Thoracic aorta (tissue), 2 donors: ENCODE results near the gene CXCL8. TPM values are rescaled to one million over a fixed set of nuclear protein-coding genes. Genes with fewer than 3 reads are reported as not detected.

Source experiments
- ATAC-seq: fragments of 150-250 bp; one replicate; pipeline ENCODE4 v1.8.0; 2017; ENCODE audit warnings: low read depth; ENCODE audit not compliant: insufficient number of reproducible peaks, low FRiP score
- DNase-seq: peaks from one replicate; pipeline ENCODE4 v3.0.0-alpha.2; 2020; ENCODE audit warnings: low spot score
- H3K27ac ChIP-seq, 2 donors: fragments of 200-600 bp; sonication (generic); 1 replicate in 1 of 2; 2 replicates in 1 of 2; pipeline ENCODE4 v1.5.1; 2016; ENCODE audit warnings: mild to moderate bottlenecking in 2 of 2, moderate library complexity in 2 of 2
- H3K27me3 ChIP-seq: fragments of 200-600 bp; sonication (generic); replicated peaks from 2 replicates; pipeline ENCODE4 v1.6.0; 2016; ENCODE audit warnings: mild to moderate bottlenecking; ENCODE audit not compliant: insufficient read depth
- H3K36me3 ChIP-seq: fragments of 200-600 bp; sonication (generic); one replicate; pipeline ENCODE4 v1.5.1; 2016
- H3K4me1 ChIP-seq, 2 donors: fragments of 200-600 bp; sonication (generic); 1 replicate in 1 of 2; 2 replicates in 1 of 2; pipeline versions ENCODE4 v1.5.1 to v1.6.0; 2016; ENCODE audit warnings: low read depth in 2 of 2, mild to moderate bottlenecking in 1 of 2; ENCODE audit not compliant: control insufficient read depth in 1 of 2
- H3K4me3 ChIP-seq: fragments of 200-600 bp; sonication (generic); 2 replicates; pipeline ENCODE4 v1.5.1; 2016; ENCODE audit warnings: mild to moderate bottlenecking
- H3K9me3 ChIP-seq: fragments of 200-600 bp; sonication (generic); 2 replicates; pipeline ENCODE4 v1.5.1; 2016
- total RNA-seq, 2 donors: library from RNA; depleted of rRNA; stranded (reverse); fragments of >200 nt; gene quantifications; one replicate each; pipeline versions ENCODE4 v1.1.0 to v1.2.3, GENCODE V29; 2016
- TF ChIP-seq, protein P1 (sequence below): fragments of 200-600 bp; sonication (generic); IDR thresholded peaks from one replicate; pipeline ENCODE4 v1.5.1; 2019; ENCODE audit warnings: antibody characterized with exemption

Gene CXCL8
- total RNA-seq, 2 donors from 2014 or later = 5.4 to 6.9 TPM

DNA sequence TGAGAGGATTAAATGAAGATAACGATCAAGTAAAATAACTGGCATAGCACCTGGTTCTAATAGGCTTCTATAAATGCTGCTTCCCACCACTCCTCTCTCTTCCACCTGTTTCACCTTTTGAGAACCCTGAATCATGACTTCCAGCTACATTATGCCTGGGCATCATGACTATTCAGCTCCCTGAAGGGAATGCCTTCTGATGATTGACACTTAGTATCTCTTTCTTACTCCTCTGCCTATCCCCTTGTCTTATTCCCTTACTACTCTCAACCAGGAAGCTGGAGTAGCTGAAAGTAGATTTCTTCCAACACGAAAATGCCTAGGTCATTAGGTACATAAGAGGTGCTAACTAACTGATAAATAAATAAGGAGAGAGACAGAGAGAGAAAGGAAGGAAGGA is 24.7 kb upstream of the CXCL8 start:
- Histone ChIP-seq H3K27me3 (no peaks in the 10 kb centered on the region), H3K4me1 (no peaks in the 10 kb centered on the region), H3K4me3 (no peak overlapping the region), H3K9me3 (no peaks in the 10 kb centered on the region), H3K36me3 (no peaks in the 10 kb centered on the region), H3K27ac (no peak overlapping the region)
- TF ChIP-seq, protein P1, sequence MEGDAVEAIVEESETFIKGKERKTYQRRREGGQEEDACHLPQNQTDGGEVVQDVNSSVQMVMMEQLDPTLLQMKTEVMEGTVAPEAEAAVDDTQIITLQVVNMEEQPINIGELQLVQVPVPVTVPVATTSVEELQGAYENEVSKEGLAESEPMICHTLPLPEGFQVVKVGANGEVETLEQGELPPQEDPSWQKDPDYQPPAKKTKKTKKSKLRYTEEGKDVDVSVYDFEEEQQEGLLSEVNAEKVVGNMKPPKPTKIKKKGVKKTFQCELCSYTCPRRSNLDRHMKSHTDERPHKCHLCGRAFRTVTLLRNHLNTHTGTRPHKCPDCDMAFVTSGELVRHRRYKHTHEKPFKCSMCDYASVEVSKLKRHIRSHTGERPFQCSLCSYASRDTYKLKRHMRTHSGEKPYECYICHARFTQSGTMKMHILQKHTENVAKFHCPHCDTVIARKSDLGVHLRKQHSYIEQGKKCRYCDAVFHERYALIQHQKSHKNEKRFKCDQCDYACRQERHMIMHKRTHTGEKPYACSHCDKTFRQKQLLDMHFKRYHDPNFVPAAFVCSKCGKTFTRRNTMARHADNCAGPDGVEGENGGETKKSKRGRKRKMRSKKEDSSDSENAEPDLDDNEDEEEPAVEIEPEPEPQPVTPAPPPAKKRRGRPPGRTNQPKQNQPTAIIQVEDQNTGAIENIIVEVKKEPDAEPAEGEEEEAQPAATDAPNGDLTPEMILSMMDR = no peak
- ATAC-seq = no peak
- no peak for DNase-seq

DNA sequence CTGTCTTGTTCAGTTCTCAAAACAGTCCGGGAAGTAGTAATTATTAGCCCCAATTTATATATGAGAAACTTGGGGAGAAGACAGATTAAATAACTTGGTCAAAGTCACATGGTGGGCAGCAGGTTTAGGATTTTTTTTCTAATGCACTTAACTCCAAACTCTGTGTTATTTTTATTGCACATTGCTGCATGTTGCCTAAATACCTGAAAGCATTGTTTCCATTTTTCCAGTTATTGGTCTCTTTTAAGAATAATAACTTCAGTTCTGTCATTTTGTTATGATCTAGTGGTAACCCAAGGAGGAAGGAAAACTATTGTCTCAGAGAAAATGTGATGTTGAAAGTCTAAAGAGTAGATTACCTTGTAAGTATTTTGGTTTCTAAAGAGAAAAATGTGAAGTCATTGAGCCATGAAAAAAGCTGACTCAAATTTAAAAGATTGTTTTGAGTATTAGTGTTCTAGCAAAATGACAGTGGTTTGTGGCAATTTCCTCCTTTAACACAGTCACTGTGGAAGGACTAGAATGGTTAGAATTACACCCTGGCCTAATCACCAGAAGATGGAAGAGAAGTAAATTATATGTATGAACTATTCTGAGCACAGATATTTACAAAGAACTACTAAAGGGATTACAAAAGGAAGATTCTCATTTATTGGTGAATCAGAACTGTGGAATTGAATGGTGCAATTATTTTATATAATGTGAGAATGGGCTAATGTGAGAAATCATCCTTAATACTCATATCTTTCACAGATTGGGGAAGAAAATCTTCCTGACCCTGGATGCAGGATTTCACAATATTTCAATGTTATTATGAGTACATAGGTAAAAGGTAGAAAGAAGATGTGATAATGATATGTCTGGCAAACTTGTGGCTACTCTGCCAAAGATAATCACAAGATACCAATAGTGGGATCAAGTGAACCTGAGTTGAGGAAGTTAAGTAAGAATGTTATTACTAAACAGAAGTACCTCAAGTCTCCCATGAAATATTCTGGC is 21.7 kb upstream of the CXCL8 start:
- no peaks in the 10 kb centered on the region for H3K9me3 ChIP-seq
- H3K4me3 ChIP-seq = no peak overlapping the region
- DNase-seq = no peak
- H3K27me3 ChIP-seq = no peaks in the 10 kb centered on the region
- H3K4me1 ChIP-seq = no peaks in the 10 kb centered on the region
- TF ChIP-seq, protein P1 = no peak
- ATAC-seq = no peak
- no peak overlapping the region for H3K27ac ChIP-seq
- no peaks in the 10 kb centered on the region for H3K36me3 ChIP-seq

DNA sequence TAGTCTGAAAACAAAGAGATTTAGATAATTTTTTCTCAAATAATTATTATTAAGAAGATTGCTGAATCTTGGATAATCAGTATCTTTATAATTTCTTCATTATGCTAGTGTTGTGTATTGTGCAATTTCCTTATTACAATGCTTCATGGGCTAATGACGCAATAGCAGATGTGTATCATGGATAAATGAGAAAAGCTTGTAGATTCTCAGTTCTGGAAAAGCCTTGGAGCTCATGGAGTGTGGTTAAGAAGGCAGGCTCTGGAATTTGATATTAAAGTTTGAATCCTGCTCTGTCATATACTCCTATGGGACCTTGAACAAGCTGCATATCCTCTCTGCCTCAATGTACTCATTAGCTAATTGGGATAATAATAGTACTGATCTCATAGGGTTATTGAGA is 18.9 kb upstream of the CXCL8 start:
- Histone ChIP-seq H3K9me3 (no peaks in the 10 kb centered on the region), H3K4me1 (peaks cover 0 to 5% of the 10 kb centered on the region in 2 donors), H3K27ac (no peak overlapping the region), H3K4me3 (no peak overlapping the region), H3K27me3 (no peaks in the 10 kb centered on the region), H3K36me3 (no peaks in the 10 kb centered on the region)
- TF ChIP-seq, protein P1 = no peak
- no peak for ATAC-seq
- no peak for DNase-seq

DNA sequence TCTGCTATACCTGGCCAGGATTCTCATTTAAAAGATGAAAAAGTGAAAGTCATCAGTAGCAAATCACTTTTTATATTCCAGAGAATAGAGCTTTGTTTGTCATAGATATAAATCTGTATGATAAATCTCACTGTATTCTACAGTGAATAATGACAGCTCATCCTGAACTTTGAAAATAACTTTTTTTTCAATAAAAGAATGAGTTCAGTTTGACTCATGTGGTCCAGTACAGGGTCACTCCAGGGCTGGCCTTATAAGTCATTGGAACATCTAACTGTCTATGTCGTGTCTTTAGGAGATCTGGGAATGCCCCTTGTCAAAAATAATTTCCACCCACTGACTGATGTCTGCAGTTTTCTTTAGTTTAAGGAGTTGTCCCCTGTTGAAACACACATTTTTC is 18.5 kb upstream of the CXCL8 start:
- H3K36me3 ChIP-seq = no peaks in the 10 kb centered on the region
- peaks cover 0 to 6% of the 10 kb centered on the region in 2 donors for H3K4me1 ChIP-seq
- TF ChIP-seq, protein P1 = no peak
- H3K4me3 ChIP-seq = no peak overlapping the region
- DNase-seq = no peak
- no peaks in the 10 kb centered on the region for H3K9me3 ChIP-seq
- H3K27ac ChIP-seq = no peak overlapping the region
- ATAC-seq = no peak
- H3K27me3 ChIP-seq = no peaks in the 10 kb centered on the region

DNA sequence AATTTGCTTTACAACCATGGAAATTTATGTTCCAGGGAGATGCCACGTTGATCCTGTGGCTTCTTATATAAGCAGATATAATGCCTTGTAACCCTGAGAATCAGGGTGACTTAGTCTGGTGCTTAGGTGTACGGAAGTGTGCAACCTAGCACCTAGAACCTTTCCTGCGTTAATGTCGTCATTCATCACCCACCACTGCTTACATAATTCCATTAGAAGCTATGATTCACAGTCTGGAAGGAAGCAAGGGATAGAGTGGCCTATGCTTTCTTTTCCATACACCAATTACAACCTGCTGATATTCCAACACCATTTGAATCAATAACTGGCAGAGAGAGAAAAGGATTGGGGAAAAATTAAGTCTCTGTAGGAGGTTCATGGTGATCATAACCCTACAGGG is 17.3 kb upstream of the CXCL8 start:
- H3K27ac ChIP-seq = no peak overlapping the region
- no peaks in the 10 kb centered on the region for H3K36me3 ChIP-seq
- no peak for DNase-seq
- H3K4me3 ChIP-seq = no peak overlapping the region
- no peaks in the 10 kb centered on the region for H3K9me3 ChIP-seq
- TF ChIP-seq, protein P1 = no peak
- H3K4me1 ChIP-seq = peaks cover 0 to 6% of the 10 kb centered on the region in 2 donors
- no peaks in the 10 kb centered on the region for H3K27me3 ChIP-seq
- no peak for ATAC-seq
